Liver (tissue), 9 donors: ENCODE measurements around the gene CFAP299. TPM values are rescaled to one million over a fixed set of nuclear protein-coding genes. Genes with fewer than 3 reads are reported as not detected.

Experiments used
- DNase-seq: peaks from one replicate; pipeline ENCODE4 v3.0.0-alpha.2; 2017; ENCODE audit warnings: low spot score
- H3K27ac ChIP-seq, 2 donors: one replicate each; pipeline ENCODE4 v1.7.0; 2013; ENCODE audit warnings: inconsistent platforms in 2 of 2, low read length in 2 of 2, control low read depth in 1 of 2, low read depth in 1 of 2, mild to moderate bottlenecking in 1 of 2
- H3K27me3 ChIP-seq, 4 donors: one replicate each; pipeline versions ENCODE4 v1.6.1 to v1.7.0; 2013; ENCODE audit warnings: low read length in 3 of 4, inconsistent platforms in 1 of 4, mild to moderate bottlenecking in 1 of 4, moderate library complexity in 1 of 4; ENCODE audit not compliant: control insufficient read depth in 4 of 4, insufficient read depth in 4 of 4
- H3K36me3 ChIP-seq, 4 donors: one replicate each; pipeline versions ENCODE4 v1.6.1 to v1.7.0; 2013; ENCODE audit warnings: low read length in 3 of 4, mild to moderate bottlenecking in 3 of 4, low read depth in 1 of 4, moderate library complexity in 1 of 4; ENCODE audit not compliant: control insufficient read depth in 4 of 4, insufficient read depth in 3 of 4
- H3K4me1 ChIP-seq, 4 donors: one replicate each; pipeline versions ENCODE4 v1.6.1 to v1.7.0; 2013; ENCODE audit warnings: low read length in 3 of 4, mild to moderate bottlenecking in 3 of 4, moderate library complexity in 1 of 4; ENCODE audit not compliant: control insufficient read depth in 4 of 4, insufficient read depth in 4 of 4
- H3K4me3 ChIP-seq, 3 donors: one replicate each; pipeline versions ENCODE4 v1.6.1 to v1.7.0; 2013; ENCODE audit warnings: low read length in 3 of 3, control low read depth in 1 of 3, low read depth in 1 of 3, mild to moderate bottlenecking in 1 of 3
- H3K9ac ChIP-seq, 2 donors: one replicate each; pipeline ENCODE4 v1.7.0; 2013; ENCODE audit warnings: low read length in 2 of 2, mild to moderate bottlenecking in 2 of 2, moderate library complexity in 2 of 2, control low read depth in 1 of 2, low read depth in 1 of 2
- H3K9me3 ChIP-seq, 4 donors: one replicate each; pipeline versions ENCODE4 v1.6.1 to v1.7.0; 2013; ENCODE audit warnings: low read length in 3 of 4; ENCODE audit not compliant: control insufficient read depth in 4 of 4
- CTCF ChIP-seq: fragments of 150-350 bp; IDR thresholded peaks from 2 replicates; pipeline ENCODE4 v1.5.1; 2017; ENCODE audit warnings: improper control_type of control experiment, low read depth, low read length; ENCODE audit not compliant: missing input control
- GABPA ChIP-seq, 2 donors: IDR thresholded peaks in 1 of 2; conservative IDR thresholded peaks in 1 of 2; 2 replicates each; pipeline ENCODE4 v1.6.1; 2016; ENCODE audit warnings: antibody characterized with exemption in 2 of 2, mild to moderate bottlenecking in 1 of 2, moderate library complexity in 1 of 2
- HNF4A ChIP-seq, 2 donors: conservative IDR thresholded peaks; 2 replicates each; pipeline ENCODE4 v1.6.1; 2016; ENCODE audit warnings: antibody characterized with exemption in 2 of 2, mild to moderate bottlenecking in 2 of 2
- HNF4G ChIP-seq: IDR thresholded peaks from 2 replicates; pipeline ENCODE4 v1.6.1; 2016; ENCODE audit warnings: antibody characterized with exemption
- MAX ChIP-seq: IDR thresholded peaks from 2 replicates; pipeline ENCODE4 v1.6.1; 2016; ENCODE audit warnings: antibody characterized with exemption
- RAD21 ChIP-seq, 2 donors: IDR thresholded peaks; 2 replicates each; pipeline ENCODE4 v1.6.1; 2016; ENCODE audit warnings: antibody characterized with exemption in 2 of 2, mild to moderate bottlenecking in 2 of 2
- RXRA ChIP-seq, 2 donors: IDR thresholded peaks; 2 replicates each; pipeline ENCODE4 v1.6.1; 2017 to 2018; ENCODE audit warnings: antibody characterized with exemption in 2 of 2, mild to moderate bottlenecking in 1 of 2
- TAF1 ChIP-seq: conservative IDR thresholded peaks from 2 replicates; pipeline ENCODE4 v1.6.1; 2016; ENCODE audit warnings: antibody characterized with exemption, mild to moderate bottlenecking
- ZBTB33 ChIP-seq: IDR thresholded peaks from 2 replicates; pipeline ENCODE4 v1.6.1; 2016; ENCODE audit warnings: antibody characterized with exemption
- WGBS: extraction: QIAGEN DNeasy Blood & Tissue Kit; methylation state at CpG from one replicate; pipeline ENCODE4 v1.1.7; 2013; 5-methylcytosine and 5-hydroxymethylcytosine counted together
- polyA plus RNA-seq, 2 donors: library from polyadenylated mRNA; stranded (reverse) in 1 of 2; unstranded in 1 of 2; fragments of 200-250 nt in 1 of 2; fragments of >200 nt in 1 of 2; fragmentation: Nextera tagmentation in 1 of 2; extraction: Ambion mirVana in 1 of 2; gene quantifications; one replicate each; pipeline versions ENCODE4 v1.2.1 to v1.2.3, GENCODE V29; 2013 to 2015
- total RNA-seq, 2 donors: library from RNA; depleted of rRNA; stranded (reverse); fragments of >200 nt; gene quantifications; one replicate each; pipeline ENCODE4 v1.2.3, GENCODE V29; 2014
- donor health status: healthy.
- donor health status: healthy.
- donor health status: healthy.
- donor health status: healthy.
- donor health status: healthy.

Gene CFAP299
- total and polyA plus RNA-seq, 4 donors, result not detected

GRCh38 chr4:80343887-80344286 is 8.4 kb downstream of the CFAP299 start:
- DNase-seq, result no peak
- Histone ChIP-seq H3K4me3 (no peak overlapping the region), H3K36me3 (no peaks in the 10 kb centered on the region), H3K27ac (no peak overlapping the region), H3K27me3 (peaks cover 0 to 6% (median 0%) of the 10 kb centered on the region in 4 donors), H3K9me3 (peaks cover 0 to 2% (median 0%) of the 10 kb centered on the region in 4 donors), H3K9ac (no peak overlapping the region), H3K4me1 (no peaks in the 10 kb centered on the region)
- TF ChIP-seq ZBTB33 (no peak), TAF1 (no peak), HNF4A (conservative IDR thresholded peaks at IDR 0.05) (no peak)

GRCh38 chr4:80360084-80360483 is 24.6 kb downstream of the CFAP299 start:
- Histone ChIP-seq H3K4me3 (no peak overlapping the region), H3K9me3 (no peaks in the 10 kb centered on the region), H3K9ac (no peak overlapping the region), H3K4me1 (no peaks in the 10 kb centered on the region), H3K27ac (no peak overlapping the region), H3K27me3 (peaks cover 0 to 11% (median 0%) of the 10 kb centered on the region in 4 donors), H3K36me3 (no peaks in the 10 kb centered on the region)
- TF ChIP-seq HNF4G (no peak), RXRA (IDR thresholded peaks at IDR 0.05) (no peak)
- 37% methylated on average over 3 of the region's 3 CpGs for WGBS
- no peak for DNase-seq

GRCh38 chr4:80360900-80361299 is 25.4 kb downstream of the CFAP299 start:
- peaks cover 0 to 11% (median 0%) of the 10 kb centered on the region in 4 donors for H3K27me3 ChIP-seq
- DNase-seq, result no peak
- H3K36me3 ChIP-seq, result no peaks in the 10 kb centered on the region
- no peaks in the 10 kb centered on the region for H3K9me3 ChIP-seq
- no peak overlapping the region for H3K9ac ChIP-seq
- no peak overlapping the region for H3K27ac ChIP-seq
- H3K4me3 ChIP-seq, result no peak overlapping the region
- H3K4me1 ChIP-seq, result no peaks in the 10 kb centered on the region
- 42% methylated on average over 3 of the region's 3 CpGs for WGBS
- TF ChIP-seq GABPA (IDR thresholded peaks at IDR 0.05 in 1 of 2, conservative IDR thresholded peaks at IDR 0.05 in 1 of 2), result no peak

GRCh38 chr4:80361329-80361900 is 25.9 kb downstream of the CFAP299 start:
- Histone ChIP-seq H3K4me1 (no peaks in the 10 kb centered on the region), H3K27me3 (peaks cover 0 to 11% (median 0%) of the 10 kb centered on the region in 4 donors), H3K36me3 (no peaks in the 10 kb centered on the region), H3K27ac (no peak overlapping the region), H3K9me3 (no peaks in the 10 kb centered on the region), H3K9ac (no peak overlapping the region), H3K4me3 (no peak overlapping the region)
- 68% methylated on average over 1 of the region's 1 CpG for WGBS
- TF ChIP-seq MAX, result no peak
- peak; percentile 80 to 81 for TF ChIP-seq RAD21 (IDR thresholded peaks at IDR 0.05)
- peak; percentile 40 for TF ChIP-seq CTCF
- DNase-seq, result no peak
